IPS DF 4.7 (cell line): Measurements from ENCODE around the gene DCAF11.

Experiments
- DNase-seq: peaks from one replicate; pipeline ENCODE4 v3.0.0-alpha.2; 2013; ENCODE audit warnings: low spot score; ENCODE audit errors: extremely low read depth

Gene DCAF11

DNA sequence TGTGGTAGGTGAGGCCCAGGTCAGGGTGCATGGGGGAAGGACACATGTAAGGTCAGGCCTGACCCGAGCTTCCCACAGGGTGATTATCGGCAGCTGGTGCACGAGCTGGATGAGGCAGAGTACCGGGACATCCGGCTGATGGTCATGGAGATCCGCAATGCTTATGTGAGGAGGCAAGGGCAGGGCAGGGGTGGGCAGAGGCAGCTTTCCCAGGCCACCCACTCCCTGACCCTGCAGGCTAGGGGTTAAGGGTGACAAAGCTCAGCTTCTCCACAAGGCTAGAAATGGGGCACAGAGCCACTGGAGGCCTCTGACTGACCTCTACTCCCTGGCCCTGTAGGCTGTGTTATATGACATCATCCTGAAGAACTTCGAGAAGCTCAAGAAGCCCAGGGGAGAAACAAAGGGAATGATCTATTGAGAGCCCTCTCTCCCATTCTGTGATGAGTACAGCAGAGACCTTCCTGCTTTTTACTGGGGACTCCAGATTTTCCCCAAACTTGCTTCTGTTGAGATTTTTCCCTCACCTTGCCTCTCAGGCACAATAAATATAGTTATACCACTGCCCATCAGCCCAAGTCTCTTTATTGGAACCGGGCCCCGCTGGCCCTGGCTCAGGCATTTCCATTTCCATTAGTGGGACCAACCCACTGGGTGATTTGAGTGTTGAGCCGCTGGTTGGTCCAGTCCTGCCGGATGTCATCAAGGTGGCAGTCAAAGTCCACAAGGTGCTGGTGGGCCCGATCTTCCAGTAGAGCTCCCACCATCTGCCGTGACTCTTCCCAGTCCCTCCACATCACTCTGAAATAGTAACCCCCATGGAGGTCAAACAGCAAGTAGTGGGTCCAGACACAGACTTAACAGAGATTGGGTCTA is 24.1 kb downstream of the DCAF11 start:
- DNase-seq, result no peak

GRCh38 chr14:24139272-24139934 is 24.8 kb downstream of the DCAF11 start:
- DNase-seq, result no peak

DNA sequence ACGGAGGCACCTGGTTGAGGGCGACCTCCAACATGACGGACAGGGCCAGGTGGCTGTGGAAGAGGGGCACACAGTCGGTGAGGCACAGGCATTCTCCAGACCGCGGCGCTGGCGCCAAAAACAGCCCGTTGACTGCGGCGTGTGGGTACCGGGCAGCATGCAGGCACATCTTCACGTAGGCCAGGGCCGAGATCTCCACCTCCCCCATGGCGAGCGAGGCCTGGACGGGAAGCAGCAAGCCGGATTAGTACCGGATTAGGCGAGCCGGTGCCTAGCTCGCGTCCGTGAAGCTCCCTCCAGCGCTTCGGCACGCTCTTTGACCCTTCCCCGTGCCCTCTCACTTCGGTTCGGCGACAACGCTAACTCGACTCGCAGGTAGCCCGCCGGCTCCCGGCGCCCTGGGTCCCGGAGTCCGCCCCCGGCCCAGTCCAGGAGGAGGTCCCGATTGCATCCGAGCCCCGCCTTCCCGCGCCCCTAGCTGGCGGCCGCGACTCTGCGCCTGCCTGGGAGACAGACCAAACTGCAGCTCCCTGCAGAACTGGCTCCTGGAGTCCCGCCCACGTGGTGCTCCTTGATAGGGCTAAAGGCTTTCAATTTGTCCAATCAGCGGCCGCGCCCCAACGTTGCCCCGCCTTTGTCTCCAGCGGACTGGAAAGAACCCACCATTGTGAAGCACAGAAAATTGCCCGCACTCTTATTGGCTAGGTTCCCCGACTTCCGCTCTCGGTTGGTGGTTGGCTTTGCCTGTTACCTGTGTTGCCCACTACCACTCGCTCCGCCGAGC is 26.7 kb downstream of the DCAF11 start, which contains the start of gene EMC9:
Gene EMC9 (minus strand): TSS at position 495 of the 784 bp plus-strand sequence. CDS start 287 bp downstream, at position 208.
- DNase-seq, result peak; percentile 99

DNA sequence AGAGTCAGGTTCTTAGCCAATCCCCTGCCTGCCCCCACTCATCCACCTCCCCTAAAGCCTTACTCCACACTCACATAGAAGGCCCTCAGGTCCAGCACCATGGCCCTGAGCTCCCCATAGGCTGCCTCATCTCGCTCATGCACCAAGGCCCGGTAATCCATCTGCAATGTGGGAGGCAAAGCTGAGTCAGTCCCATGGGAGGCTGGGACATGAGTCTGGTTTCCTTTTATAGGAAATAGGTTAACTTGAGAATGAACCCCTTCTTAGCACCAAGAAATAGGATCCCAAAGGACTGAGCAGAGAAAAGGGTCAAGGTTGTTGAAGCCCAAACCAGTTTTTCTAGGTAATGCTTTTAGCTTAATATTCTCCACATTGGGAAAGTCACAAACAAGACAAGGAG is 28.9 kb downstream of the DCAF11 start:
- no peak for DNase-seq

DNA sequence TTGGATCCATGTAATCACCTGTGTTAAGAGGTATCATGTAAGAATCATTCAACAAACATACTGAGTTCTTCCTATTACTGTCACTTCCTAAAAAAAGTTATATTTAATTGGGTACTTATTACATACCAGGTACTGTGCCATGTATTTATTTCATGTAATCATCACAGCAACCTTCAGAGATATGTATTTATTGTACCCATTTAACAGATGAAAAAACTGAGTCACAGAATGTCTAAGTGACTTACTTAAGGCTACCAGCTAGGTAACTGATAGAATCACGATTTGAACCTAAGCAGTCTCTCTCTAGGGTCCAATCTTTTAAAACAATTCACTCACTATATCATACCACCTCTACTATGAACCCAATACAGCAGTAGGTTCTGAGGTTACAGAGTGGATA is 29.9 kb downstream of the DCAF11 start:
- DNase-seq, result no peak

- DNase-seq, result no peak
These were observed 30.6 kb downstream of the DCAF11 start for GRCh38 chr14:24145219-24145618.

DNA sequence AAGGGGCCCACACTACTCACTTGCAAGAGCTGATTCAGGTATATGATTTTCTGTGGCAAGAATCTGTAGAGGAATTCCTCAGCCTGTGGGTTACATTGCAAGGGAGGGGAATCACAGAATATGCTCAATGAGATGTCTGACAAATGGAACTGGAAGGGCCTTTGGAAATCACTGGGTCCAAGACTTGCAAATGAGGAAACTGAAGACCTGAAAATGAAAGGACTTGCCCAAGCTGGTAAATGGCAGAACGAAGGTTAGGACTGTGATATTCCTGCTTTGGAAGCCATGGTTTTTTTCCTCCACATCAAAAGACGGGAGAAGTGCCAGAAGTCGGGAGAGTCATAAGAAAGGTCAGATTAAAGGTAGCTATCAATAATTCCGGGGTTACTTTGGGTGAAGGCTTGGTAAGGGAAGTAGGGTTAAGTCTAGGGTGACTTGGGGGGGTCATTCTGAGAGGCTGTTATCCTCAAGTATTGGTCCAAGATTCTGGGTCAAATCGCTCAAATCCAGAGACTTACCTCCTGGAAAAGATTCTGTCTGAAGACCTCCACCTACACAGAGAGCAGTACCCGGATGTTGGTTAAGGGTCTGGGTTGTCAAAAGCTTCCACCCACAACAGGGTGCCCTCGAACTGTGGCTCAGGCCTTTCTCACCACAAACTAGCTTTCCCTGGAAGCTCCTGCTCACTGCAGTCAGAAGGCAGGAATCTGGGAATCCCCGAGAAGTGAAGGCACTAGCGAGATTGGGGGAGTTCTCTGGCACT is 31.3 kb downstream of the DCAF11 start:
- DNase-seq, result no peak

DNA sequence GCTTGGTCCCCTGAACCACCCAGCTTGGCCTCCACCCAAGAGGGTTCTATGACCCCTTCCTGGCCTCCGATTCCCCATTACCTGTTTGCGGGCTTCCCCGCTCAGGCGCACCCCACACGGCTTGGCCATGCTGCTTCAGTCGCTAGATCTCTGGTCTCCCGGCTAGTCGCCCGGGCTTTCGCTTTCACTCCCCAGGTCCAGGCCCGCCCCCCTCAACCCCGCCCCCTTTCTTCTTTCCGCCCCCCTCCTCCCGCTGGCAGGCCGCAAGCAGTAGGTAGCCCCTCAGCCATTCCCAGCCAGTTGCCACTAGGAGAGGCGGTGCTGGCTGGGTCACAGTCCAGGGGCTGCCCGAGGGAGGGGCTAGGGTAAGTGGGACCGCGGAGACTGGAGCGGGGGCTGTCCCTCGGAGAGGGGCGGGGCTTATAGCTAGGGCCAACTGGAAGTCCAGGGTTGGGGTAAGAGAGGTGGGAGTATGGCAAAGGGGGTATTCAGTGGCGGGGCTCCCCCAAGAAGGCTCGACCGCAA is 31.9 kb downstream of the DCAF11 start, which contains the start of gene PSME2:
Gene PSME2 (minus strand): TSS at position 158 of the 525 bp plus-strand sequence. CDS start 29 bp downstream, at position 129.
- no peak for DNase-seq

GRCh38 chr14:24146978-24147760 is 32.6 kb downstream of the DCAF11 start, which contains the start of gene RNF31:
RNF31 (plus strand) TSS chr14:24147498; CDS start chr14:24147699, 201 bp downstream.
- no peak for DNase-seq

DNA sequence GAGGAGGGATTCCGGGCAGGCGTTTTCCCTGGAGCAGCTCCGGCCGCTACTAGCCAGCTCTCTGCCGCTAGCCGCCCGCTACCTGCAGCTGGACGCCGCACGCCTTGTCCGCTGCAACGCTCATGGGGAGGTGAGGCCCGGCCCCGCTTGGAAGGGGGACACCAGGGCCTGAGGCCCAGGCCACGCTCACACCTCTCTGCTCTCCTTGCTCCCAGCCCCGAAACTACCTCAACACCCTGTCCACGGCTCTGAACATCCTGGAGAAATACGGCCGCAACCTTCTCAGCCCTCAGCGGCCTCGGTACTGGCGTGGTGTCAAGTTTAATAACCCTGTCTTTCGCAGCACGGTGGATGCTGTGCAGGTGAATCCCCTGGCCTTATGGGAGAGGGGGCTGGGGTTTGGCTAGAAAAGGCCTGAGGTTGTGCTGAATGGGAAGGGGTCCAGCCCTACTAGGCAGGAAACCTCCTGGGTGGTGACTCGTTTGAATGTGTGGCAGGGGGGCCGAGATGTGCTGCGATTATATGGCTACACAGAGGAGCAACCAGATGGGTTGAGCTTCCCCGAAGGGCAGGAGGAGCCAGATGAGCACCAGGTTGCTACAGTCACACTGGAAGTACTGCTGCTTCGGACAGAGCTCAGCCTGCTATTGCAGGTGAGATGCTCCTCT is 33.3 kb downstream of the DCAF11 start:
- no peak for DNase-seq

GRCh38 chr14:24149302-24149969 is 34.9 kb downstream of the DCAF11 start:
- no peak for DNase-seq

DNA sequence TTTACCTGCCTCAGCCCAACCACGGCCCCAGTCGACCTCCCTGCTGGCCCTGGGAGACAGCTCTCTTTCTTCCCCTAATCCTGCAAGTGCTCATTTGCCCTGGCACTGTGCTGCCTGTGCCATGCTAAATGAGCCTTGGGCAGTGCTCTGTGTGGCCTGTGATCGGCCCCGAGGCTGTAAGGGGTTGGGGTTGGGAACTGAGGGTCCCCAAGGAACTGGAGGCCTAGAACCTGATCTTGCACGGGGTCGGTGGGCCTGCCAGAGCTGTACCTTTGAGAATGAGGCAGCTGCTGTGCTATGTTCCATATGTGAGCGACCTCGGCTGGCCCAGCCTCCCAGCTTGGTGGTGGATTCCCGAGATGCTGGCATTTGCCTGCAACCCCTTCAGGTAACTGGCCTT is 35.5 kb downstream of the DCAF11 start:
- no peak for DNase-seq

GRCh38 chr14:24150567-24150966 is 36.0 kb downstream of the DCAF11 start:
- no peak for DNase-seq

DNA sequence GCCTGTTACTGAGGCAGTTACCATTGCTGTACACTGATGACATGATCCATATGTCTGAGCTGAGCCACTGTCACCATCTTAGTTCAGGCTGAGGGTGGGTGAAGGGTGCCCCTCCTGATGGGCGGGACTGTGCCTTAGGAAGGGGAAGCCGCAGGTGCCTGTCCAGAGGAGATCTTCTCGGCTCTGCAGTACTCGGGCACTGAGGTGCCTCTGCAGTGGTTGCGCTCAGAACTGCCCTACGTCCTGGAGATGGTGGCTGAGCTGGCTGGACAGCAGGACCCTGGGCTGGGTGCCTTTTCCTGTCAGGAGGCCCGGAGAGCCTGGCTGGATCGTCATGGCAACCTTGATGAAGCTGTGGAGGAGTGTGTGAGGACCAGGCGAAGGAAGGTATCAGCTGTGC is 36.4 kb downstream of the DCAF11 start:
- DNase-seq, result no peak

DNA sequence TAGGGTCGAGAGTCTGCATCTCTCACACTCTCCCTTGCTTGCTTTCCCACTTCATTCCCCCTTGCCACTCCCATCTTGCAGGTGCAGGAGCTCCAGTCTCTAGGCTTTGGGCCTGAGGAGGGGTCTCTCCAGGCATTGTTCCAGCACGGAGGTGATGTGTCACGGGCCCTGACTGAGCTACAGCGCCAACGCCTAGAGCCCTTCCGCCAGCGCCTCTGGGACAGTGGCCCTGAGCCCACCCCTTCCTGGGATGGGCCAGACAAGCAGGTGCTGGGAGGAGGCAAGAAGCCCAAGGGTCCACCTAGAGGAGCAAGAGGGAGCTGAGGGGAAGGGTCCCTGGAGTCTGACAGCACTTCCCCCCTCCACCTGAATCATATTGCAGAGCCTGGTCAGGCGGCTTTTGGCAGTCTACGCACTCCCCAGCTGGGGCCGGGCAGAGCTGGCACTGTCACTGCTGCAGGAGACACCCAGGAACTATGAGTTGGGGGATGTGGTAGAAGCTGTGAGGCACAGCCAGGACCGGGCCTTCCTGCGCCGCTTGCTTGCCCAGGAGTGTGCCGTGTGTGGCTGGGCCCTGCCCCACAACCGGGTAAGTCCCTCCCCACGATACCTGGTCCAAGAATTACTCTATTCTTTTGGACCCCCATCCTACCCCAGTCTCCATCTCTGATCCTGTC is 37.0 kb downstream of the DCAF11 start:
- no peak for DNase-seq

- no peak for DNase-seq
These were observed 40.5 kb downstream of the DCAF11 start for GRCh38 chr14:24155100-24155499.

GRCh38 chr14:24156840-24157239 is 42.3 kb downstream of the DCAF11 start:
- no peak for DNase-seq

DNA sequence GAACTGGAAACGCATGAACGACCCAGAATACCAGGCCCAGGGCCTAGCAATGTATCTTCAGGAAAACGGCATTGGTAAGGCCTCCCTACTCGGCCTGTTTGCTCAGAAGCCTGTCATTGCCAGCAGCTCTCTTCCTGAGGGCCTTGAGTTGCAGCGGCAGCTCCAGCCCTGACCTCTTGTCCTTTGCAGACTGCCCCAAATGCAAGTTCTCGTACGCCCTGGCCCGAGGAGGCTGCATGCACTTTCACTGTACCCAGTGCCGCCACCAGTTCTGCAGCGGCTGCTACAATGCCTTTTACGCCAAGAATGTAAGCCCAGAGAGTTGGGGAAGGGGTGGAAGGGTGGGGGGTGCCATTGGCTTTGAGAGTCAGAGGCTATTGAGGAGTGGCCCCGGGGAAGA is 42.8 kb downstream of the DCAF11 start:
- DNase-seq, result no peak
